NT2/D1 (cell line): ENCODE results near the gene TSHZ3.

ENCODE experiments used
- YY1 ChIP-seq: IDR thresholded peaks from 2 replicates; pipeline ENCODE4 v1.6.1; 2011; ENCODE audit not compliant: insufficient read length, insufficient read depth
- ZNF274 ChIP-seq: IDR thresholded peaks from 2 replicates; pipeline ENCODE4 v1.6.1; 2011; ENCODE audit warnings: mild to moderate bottlenecking, low read depth, low read length

DNA sequence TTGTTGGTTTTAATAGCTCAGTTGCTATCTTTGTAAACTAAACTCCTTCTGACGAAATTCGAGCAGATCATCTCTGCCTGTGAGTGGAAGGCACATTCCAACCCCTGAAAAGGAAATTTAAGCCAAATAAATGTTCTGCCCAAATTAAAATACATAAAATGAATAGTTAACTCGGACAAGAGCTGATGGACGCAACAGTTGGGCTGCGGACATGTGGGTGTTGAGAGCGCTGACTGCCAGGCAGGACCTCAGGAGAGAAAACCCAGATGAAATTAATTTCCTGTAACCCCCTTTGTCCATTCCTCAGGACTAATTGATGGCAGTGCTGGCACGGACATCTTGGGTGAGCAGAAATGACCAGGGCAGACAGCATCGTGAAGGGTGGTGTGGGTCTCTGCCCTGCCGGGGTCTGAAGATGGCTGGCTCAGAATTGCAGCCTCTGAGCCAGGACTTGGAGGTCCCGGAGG, 86.5 kb downstream of the TSHZ3 start:
- TF ChIP-seq YY1 (no peak), ZNF274 (no peak)
